NB4 (cell line): ENCODE measurements around the gene PRODH2.

Experiments used
- DNase-seq: peaks from one replicate; pipeline ENCODE4 v3.0.0; 2010; ENCODE audit warnings: low read depth
- H3K4me3 ChIP-seq: one replicate; pipeline ENCODE4 v1.5.1; 2011; ENCODE audit warnings: mild to moderate bottlenecking, low read depth, low read length, moderate library complexity
- MYC ChIP-seq: IDR thresholded peaks from 2 replicates; pipeline ENCODE4 v1.6.1; 2011; ENCODE audit warnings: low read depth, low read length
- POLR2A ChIP-seq: IDR thresholded peaks from 2 replicates; pipeline ENCODE4 v1.6.1; 2011; ENCODE audit warnings: mild to moderate bottlenecking; ENCODE audit not compliant: insufficient read length; ENCODE audit errors: extremely low read depth
- TF ChIP-seq, protein P1 (sequence below): IDR thresholded peaks from 2 replicates; pipeline ENCODE4 v1.6.1; 2011; ENCODE audit warnings: low read depth, low read length
- TF ChIP-seq, protein P2 (sequence below): IDR thresholded peaks from one replicate; pipeline ENCODE4 v1.5.1; 2012; ENCODE audit warnings: low read depth, low read length

PRODH2 gene

DNA sequence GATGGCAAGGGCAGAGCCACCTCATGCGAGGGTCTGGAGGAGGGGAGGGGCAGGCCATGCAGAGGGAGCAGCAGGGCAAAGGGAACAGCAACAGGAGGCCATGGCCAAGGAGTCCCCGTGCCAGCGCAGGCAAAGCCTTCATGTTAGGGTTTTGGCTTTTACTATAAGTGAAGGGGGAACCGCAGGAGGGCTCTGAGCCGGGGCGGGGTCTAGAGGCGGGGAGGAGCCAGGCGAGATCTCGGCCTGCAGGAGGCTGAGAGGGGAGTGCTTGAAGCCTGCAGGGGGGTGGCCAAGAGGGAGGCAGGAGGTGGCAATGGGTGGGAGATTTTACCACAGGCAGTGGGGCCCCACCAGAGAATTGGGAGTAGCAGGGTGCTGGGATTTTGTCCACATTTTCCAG, 31.0 kb downstream of the PRODH2 start:
- TF ChIP-seq MYC (no peak), POLR2A (no peak)
- TF ChIP-seq, protein P1, sequence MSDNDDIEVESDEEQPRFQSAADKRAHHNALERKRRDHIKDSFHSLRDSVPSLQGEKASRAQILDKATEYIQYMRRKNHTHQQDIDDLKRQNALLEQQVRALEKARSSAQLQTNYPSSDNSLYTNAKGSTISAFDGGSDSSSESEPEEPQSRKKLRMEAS, result no peak
- TF ChIP-seq, protein P2, sequence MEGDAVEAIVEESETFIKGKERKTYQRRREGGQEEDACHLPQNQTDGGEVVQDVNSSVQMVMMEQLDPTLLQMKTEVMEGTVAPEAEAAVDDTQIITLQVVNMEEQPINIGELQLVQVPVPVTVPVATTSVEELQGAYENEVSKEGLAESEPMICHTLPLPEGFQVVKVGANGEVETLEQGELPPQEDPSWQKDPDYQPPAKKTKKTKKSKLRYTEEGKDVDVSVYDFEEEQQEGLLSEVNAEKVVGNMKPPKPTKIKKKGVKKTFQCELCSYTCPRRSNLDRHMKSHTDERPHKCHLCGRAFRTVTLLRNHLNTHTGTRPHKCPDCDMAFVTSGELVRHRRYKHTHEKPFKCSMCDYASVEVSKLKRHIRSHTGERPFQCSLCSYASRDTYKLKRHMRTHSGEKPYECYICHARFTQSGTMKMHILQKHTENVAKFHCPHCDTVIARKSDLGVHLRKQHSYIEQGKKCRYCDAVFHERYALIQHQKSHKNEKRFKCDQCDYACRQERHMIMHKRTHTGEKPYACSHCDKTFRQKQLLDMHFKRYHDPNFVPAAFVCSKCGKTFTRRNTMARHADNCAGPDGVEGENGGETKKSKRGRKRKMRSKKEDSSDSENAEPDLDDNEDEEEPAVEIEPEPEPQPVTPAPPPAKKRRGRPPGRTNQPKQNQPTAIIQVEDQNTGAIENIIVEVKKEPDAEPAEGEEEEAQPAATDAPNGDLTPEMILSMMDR, result no peak
- no peak for DNase-seq
- no peak overlapping the region for H3K4me3 ChIP-seq

- DNase-seq, result no peak
- H3K4me3 ChIP-seq, result no peak overlapping the region
- TF ChIP-seq, protein P2, result no peak
- no peak for TF ChIP-seq MYC
- no peak for TF ChIP-seq POLR2A
- TF ChIP-seq, protein P1, result no peak
Observed at GRCh38 chr19:35780717-35781116, 31.9 kb downstream of the PRODH2 start.

- no peak overlapping the region for H3K4me3 ChIP-seq
- TF ChIP-seq MYC (no peak), POLR2A (no peak)
- TF ChIP-seq, protein P1, result no peak
- TF ChIP-seq, protein P2, result no peak
- DNase-seq, result no peak
Observed at GRCh38 chr19:35780058-35780457, 32.6 kb downstream of the PRODH2 start.

DNA sequence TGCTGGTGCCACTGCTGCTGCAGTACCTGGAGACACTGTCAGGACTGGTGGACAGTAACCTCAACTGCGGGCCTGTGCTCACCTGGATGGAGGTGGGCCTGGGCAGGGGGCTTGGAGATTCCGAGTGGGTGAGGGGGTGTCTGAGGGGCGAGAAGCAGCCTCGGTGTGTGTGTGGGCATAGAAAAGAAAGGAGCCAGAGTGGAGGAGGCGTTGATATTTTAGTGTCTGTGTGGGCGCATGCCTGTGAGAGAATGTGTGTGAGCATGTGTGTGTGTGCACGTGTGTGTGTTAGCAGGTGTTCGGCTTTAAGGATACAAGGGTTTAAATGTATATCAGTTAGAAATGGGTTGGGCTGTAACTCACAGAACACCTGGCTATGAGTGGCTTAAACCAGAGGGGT, 33.6 kb downstream of the PRODH2 start:
- no peak for DNase-seq
- no peak overlapping the region for H3K4me3 ChIP-seq
- TF ChIP-seq, protein P1, result no peak
- TF ChIP-seq, protein P2, result no peak
- TF ChIP-seq MYC (no peak), POLR2A (no peak)

DNA sequence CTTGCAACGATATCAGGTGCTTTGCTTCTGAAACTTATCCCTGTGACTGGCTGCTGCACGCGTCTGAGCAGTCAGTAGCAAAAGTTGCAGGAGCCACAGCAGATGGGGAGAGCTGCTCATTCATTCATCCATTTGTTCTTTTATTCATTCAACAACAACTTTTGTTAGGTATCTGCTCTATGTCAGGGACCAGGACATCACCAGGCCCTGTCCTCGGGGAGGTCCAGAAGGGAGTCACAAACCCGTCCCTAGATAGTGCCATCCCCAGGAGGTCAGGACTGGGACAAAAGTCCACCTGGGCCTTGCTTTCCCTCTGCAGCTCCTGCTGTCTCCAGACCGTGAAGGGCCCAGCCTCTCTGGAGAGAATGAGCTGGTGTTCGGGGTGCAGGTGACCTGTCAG, 34.7 kb downstream of the PRODH2 start:
- no peak for DNase-seq
- TF ChIP-seq, protein P2, result no peak
- TF ChIP-seq POLR2A (no peak), MYC (no peak)
- TF ChIP-seq, protein P1, result no peak
- no peak overlapping the region for H3K4me3 ChIP-seq

GRCh38 chr19:35777086-35777841, 35.4 kb downstream of the PRODH2 start:
- DNase-seq, result no peak
- TF ChIP-seq MYC (no peak), POLR2A (no peak)
- TF ChIP-seq, protein P1, result no peak
- TF ChIP-seq, protein P2, result no peak
- no peak overlapping the region for H3K4me3 ChIP-seq
